Stimulated activated CD8-positive, alpha-beta memory T cell treated with anti-CD3 and anti-CD28 coated beads, Interleukin-12 subunit alpha, Interleukin-12 subunit beta, amount 100 ng/mL, for 1 hour (primary cell): ENCODE data around the gene SAMD14.

ENCODE experiments used
- DNase-seq: peaks from one replicate; pipeline ENCODE4 v3.0.0-alpha.2; 2020; ENCODE audit warnings: low read depth

SAMD14 gene

DNA sequence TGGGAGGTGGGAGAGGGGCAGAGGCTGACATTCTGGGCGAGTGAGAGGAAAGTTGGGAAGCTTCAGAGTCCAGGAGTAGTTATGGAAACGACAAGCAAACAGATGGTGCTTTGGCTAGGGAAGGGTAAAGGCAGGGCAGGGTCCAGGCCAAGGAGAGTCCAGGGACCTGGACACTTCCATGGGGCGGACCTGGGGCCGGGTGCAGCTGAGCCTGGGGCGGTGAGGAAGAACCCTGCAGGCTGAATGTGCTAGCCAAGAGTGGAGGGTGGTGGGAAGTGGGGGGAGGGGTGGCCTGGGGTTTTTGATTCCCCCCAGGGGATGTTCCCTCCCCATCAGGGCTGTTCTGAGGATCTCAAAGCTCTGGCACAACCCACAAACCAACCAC is 17.9 kb upstream of the SAMD14 start:
- no peak for DNase-seq

DNA sequence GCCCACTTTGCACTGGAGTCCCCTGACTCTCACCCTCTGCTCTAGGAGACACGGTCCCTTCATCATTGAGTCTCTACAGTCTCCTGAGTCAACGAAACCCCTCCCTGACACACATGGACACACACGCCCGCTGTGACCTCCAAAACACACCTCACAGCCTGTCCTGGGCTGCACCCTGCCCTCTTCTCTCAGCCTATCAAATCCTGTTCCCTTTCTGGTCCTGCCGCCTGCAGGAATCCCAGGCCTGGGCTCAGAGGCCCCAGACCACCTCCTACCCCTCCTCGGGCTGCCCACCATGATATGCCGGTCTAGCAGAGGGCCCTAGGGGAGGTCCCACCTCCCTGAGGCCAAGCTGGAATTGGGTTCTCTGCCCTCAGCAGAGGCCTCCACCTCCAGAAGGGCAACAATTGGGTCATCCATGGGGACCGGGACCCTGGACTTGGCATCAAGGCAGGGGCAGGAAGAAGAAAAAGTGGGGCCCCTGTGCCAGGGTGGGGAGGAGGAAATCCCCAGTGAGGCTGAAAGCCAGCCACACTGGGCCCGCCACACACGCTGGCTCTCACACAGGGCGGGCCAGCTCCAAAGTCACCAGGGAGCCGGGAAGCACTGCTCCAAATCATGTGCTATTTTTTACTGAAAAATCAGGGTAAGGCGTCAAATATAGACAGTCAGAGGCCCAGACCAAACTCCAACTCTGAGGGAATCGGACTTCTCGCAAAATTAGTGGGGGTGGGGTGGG is 17.1 kb upstream of the SAMD14 start:
- no peak for DNase-seq

DNA sequence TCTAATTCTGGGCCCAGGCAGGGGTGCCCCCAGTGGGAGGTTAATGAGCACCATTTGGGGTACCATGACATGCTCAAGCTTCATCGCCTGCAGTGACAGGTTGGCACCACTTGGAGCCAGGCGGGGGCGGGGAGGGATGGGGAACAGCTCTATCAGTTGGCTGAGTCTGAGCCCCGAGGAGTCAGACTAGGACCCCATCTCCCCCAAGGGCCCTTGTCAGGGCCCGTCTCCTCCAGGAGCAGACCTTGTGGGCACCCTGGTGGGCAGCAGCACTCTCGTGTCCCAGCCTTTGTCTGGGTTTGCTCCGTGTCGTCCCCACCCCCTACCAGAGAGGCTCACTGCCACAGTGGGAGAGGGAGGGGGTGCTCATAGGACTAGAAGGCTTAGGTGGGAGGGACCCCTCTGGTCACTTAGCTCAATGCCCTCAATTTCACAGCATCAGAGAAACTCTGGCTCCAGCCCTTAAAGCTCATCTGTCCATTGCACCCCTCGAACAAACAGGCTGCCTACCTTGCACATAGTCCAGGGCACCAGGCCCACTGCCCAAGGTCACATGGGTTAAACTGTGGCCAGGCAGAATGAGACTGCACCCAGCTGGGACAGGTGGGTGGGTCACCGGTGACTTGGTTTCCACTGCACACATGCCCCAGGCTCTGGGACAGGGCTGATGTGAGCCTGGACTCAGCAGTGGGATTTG is 16.4 kb upstream of the SAMD14 start:
- no peak for DNase-seq

DNA sequence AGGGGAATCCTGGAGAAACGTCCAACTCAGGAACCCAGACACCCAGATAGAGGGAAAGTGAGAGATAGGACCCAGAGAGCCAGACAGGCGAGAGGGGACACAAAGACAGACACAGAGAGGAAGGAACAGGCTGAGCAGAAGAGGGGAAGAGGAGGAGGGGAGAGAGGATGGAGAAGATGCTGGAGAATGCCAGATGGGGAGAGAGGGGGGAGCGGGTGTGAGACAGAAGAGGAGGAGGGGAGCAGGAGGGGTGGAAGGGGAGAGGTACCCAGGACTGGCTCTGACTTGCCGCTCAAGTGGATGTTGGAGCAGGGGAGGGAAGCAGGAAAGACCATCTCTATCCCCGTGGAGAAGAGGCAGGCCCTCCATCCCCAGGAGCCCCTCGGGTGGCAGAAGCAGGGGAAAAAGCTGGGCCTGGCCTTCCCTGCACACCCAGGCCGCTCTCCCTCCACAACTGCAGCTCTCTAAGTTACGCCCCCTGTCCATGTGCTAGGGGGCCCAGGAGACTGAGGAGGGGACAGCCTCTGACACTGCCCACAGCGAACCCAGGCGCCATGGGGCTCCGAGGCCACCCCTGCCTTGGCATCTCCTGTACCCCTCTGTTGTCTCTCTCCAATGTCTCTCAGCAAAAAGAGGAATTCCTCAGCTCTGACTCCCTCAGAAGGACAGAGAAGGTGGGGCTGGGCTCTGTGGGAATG is 15.7 kb upstream of the SAMD14 start:
- DNase-seq: no peak

DNA sequence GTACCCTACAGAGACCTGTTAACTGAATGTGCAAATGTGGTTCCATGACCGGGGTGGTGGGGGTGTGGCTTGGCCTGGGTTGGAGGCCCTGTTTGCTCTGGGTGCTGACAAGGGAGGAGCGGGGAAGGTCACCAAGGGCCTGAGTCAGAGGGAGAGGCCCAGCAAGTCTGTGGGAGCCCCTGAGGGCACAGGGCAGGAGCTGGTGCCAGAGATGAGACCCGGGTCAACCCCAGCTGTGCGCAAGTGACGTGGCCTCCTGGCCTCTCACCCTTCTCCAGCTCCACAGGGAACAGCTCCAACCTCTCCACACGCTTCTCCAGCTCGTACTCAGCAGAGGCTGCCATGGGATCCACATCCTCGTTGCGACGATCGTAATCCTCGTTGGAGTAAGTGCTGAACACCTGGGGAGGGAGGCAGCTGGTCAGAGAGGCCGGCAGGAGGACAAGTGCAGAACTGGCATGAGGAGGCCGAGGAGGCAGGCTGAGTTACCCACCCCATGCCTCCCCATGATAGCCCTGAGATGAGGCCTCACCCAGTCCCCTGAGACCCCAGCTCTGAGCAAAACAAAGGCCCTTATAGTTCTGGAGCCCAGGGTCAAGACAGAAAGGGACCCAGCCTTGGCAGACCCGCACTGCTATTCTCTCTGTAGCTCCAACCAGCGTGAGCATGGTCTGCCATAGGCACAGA is 15.0 kb upstream of the SAMD14 start:
- DNase-seq: no peak

DNA sequence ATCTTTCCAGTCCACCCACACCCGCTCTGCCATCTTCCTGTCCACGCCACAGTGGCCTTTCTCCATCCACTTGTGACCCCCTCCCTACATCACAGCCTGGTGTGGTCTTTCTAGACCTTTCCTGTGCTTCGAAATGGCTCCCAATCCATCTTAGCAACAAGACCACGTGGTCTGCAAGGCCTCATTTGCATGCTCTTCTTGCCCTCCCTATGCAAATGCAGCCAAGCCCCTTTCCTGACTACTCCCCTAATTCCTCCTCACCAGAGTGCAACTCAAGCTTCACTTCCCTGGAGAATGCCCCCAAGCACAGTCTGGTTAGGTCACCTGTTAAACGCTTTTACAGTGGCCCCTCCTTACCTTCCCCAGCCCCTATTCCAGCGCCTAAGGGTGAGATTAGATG is 14.4 kb upstream of the SAMD14 start:
- no peak for DNase-seq

DNA sequence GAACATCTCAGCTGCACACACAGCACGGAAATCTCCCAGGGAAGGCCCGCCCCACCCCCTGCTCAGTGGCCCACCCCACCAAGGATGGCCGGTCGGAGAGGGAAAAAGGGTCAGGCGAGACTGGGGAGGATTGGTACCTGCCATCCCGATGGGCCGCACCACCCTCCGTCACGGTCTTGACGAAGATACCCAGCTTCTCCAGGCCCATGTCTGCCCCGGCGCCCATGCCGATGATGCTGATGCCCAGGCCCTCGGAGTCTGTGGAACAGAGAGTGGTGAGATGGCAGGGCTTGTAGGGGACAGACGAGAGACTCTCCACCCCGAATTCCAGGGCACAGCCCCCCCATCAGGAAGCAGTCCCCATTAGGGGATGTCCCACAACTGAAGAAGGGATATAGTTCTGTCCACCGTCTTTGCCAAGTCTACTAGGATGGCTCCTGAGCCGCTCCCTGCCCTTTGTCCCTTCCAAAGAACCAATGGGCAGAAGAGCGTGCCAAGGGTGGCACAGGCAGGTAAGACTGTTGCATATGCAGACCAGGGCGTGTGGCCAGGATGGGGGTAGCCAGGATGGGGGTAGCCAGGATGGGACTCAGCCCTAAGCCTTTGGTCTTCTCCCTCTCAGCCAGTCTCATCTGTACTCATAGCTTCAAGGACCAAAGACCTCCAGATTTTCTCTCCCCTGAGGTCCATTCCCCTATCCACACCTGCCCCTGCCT is 13.7 kb upstream of the SAMD14 start:
- no peak for DNase-seq

DNA sequence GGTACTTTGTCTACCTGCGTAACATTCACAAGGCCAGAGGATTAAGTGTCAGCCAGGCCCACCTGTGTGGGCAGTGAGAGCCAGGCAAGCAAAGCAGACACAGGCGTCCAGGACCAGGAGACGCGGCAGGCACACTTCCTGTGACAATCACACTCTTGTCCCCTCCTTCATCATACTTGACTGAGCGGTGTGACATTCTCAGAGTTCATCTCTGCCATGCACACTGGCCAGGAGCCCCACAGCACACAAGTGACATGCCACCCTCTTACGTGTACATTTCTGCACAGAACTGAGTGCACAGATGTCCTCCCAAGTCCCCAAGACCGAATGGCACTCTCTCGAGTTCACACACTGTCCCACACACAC is 11.8 kb upstream of the SAMD14 start:
- DNase-seq: no peak

DNA sequence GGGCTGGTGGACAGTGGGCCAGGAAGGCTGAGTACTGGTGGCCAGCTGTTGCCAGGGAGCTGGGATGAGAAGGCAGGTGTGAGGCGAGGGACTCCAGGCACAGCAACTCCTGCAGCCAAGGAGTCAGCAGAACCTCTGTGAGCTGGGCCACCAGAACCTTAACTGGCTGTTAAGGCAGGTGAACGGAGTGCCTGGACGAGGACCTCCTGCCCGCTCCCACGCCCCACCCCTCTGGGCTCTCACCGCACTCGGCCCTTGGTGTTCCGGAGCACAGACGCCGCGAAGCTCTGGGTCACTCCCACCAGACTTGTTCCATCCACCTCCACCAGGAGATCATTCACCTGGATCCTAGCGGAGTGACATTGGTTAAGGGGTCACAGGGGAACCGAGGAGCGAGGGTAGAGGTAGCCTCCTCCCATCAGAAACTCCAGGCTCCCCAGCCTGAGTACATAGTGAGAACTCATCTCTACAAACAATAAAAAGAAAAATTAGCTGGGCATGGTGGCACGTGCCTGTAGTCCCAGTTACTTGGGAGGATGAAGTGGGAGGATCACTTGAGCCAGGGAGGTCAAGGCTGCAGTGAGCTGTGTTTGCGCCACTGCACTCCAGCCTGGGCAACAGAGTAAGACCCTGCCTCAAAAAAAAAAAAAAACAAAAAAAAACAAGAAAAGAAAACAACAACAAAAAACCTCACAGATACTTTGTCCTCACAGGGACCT is 11.2 kb upstream of the SAMD14 start:
- DNase-seq: no peak

DNA sequence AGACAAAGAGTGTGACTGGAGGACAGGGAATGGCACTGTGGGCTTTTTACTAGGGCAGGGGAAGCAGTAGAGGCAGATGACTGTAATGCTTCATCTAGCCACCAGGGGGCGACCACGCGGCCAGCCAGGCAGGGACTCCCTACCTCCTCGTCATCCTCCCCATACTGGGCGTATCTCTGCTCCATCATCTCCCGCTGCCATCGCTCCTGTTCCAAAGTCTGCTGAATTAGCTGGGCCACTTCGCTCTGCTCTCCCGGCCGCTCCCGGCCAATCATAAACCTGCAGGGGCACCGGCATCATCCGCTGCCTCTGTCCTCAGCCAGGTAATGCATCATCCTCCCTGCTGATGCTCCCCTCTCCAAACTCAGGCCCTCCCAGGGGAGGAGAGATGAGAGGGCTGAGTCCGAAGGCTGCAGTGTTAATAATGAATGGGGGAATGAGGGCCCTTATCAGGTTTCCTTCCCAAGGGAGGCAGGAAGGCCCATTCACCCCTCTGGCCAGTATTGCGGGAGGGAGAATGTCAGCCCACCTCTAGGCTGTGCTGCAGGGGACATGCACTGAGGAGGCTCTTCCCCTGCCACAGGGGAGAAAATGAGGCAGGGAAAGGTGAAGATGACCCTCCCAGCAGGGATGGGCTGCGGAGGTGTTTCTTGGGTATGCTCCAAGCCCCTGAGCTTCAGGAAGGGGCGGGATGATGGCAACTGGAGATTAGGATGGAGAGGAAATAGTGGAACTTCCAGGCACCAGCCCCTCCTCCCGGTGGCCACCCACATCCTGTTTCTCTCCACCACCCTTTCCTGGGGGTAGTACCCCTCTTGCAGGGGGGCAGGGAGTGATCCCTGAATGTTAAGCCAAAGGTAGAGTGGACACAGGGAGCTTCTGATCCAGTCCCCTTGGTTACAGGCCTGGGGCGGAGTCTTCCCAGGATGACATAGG is 10.3 kb upstream of the SAMD14 start:
- peak; percentile 68 for DNase-seq

DNA sequence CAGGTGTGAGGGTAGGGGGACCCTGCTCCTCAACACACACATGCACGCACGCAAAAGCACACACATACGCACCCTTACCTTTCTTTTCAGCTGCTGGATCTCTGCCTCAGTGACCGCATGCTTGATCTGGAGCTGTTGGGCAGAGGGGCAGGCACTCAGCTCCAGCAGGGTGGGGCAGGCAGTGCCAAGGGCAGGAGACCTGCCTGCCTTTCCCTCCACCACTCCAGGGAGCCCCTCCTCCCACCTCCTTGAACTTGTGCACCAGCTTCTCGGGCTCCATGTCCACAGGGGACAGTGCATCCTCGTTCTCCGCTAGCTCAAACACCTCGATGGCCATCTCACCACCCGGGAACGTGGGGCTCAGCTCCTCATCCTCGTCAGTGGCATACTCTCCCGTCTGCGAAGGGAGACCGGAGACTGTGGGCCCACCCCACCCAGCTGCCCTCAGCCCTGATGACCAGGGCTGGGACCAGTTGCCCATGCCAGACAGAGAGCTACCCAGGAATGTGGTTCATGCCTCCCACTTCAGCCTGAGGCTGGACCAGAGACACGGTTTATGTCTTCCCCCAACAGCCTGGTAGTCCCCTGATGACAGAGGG is 9.3 kb upstream of the SAMD14 start:
- no peak for DNase-seq

DNA sequence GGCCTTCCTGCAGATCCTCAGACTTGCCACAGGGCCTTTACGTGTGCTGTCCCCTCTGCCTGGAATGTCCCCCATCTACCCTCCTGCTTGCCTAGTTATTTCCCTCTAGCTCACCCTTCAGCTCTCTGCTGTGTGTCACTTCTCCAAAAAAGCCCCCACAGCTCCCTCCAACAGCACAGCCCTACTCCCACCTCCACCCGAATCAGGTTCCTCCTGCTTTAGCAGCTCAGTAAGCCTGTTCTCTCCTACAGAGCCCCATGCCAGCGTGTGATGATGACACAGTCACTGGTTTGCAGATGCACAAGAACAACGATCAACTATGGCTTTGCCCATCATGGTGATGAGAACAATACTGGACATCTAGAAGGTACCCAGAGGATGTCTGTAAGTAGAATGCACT is 7.1 kb upstream of the SAMD14 start:
- no peak for DNase-seq

DNA sequence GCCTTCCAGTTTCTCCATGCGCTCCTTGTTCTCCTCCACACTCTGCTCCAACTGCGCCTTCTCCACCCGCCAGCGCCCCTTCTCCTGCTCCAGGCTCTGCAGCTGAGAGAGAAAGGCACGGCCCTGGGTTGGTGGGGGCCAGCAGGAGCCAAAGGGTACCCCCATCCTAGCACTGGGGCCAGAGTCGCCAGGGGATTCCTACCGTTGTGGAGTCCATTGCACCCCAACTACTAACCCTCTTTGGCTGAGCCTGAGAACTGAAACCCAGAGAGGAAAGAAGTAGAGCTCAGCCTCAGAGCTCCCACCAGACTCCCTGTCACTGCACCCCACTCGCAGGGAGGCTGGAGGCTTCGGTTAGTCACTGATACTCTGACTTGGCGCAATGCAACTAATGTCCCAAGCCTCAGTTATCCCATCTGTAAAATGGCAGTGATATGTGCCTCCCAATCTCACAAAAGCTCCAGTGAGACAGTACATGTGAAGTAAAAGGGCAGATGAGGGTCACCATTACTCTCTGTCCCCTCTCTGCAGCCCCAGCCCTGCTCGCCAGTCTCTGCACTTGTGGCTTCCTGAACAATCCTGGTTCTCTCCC is 6.2 kb upstream of the SAMD14 start:
- no peak for DNase-seq

DNA sequence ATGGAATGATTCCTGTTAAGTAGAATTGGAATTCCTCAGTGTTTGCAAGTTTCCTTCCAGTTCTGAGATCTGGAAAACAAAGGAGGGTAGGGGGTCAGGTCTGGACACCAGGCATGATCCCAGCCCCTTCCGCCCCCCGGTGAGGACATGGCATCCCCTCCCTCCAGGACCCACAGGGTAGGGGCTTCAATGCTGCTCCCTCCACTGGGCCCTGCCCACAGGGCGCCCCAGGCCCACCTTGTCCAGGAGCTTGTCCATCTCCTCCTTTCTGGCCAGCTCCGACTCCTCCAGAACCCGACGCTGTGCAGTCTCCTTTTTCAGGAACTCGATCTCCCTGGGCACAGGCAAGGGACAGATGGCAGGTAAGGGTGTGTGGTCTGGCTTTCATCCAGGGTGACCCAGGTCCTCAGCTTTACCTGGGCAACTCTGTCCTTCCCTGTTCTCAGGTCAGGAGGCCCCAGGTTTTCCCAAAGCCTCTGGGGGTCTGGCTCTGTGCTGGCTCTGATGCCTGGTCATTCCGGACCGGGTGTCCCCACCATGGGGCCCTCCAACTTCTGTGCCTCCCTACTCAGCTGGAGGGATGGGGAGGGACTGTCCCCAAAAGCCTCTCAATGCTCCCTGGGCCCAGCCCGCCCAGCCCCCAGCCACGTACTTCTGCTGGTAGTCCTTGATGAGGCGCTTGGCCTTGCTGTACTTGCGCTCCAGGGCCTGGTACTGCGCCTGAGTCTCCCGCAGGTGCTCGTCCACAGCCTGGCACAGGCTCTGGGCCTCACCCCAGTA is 5.5 kb upstream of the SAMD14 start:
- no peak for DNase-seq

DNA sequence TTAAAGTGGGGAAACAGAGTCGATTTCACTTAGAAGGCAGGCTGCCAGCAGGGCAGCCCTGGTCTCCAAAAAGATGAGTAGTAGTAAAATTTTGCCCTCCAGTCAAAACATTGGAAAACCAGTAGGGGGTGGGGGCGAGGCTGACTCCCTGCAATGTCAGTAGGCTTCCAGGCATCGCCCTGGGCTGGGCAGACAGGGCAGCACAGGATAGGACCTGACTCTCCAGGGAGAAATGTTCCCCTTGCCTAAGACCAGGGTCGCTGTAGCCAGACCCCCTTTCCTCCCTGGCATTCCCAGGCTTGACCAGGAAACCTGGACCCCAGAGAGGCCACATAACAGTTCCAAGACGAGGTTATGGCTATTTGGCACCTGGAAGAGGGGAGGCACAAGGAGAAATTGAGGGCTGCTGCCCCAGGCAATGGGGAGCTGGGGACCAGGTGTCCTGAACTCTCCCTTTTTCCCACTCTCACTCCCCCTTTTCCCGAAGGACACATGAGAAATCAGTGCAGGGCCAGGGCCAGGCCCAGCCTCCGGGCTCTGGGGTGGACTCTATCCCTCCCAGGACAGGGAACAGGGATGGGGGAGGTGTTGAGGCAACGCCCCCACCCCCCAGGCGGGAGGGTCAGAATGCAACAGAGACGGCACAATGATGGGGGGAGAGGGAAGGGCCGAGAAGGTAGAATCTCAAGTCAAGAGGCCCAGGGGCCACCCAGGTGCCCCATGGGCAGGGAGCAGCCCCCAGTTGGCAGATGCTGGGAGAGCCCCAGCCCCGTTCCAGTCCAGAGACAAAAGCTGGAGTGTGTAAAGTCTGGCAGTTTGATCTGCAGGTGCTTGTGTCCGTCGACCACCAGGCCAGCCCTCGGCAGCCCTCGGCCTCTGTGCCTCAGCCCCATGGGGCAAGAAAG is 4.5 kb upstream of the SAMD14 start:
- DNase-seq: no peak

DNA sequence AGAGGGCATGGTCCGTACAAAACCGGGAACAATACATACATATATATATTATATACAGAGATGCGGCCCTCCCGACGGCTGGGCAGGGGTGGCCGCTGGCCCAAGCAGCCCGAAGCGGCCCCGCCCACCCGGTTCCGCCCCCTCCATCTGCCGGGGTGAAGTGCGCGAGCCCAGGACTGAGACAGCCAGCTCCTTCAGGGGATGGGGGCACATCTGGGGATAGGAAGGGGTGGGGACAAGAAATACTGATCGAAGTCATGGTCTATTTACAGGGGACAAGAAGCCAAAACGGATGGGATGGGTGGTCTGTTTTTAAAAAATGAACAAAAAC is 3.8 kb upstream of the SAMD14 start:
- DNase-seq: no peak

DNA sequence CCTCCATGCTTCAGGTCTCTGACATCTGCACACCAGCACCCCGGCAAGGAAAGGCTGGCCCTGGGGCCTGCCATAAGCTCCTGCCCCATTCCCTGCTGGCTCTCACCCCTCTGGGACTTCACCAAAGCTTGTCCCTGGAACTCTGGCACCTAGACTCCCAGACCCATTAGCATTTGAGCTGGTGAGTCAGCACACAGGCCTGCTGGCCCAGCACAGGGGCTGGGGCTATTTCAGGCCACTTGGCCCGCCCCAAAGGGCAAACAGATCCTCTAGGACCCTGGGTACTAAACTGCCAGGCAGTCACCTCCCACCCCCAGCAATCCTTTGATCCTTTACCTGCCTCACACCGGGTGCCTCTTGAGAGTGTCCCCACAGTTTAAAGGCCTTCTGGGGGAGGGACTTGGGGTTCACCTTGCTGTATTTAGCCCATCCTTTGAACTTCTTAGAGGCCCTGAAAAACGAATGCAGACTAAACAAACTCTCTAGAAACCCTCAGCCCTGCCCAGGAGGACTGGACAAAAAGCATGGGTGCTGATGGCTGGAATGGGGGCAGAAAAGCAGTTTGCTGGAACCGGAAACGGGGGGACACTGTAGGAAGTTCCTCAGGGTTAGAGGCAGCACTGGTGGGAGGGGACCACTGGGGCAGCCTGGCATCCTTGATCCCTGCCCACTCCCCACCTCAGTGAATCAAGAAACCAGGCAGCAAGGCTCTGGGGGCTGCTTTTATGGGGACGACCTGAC is 3.2 kb upstream of the SAMD14 start:
- DNase-seq: no peak
